Measurements from ENCODE around the gene DCST1.

- TF ChIP-seq EZH2 (IDR thresholded peaks at IDR 0.05; ENCODE audit: low read depth, low read length, severe bottlenecking) (no peak), CTCF (IDR thresholded peaks at IDR 0.05; ENCODE audit: control extremely low read depth in 1 of 3, insufficient read depth in 1 of 3, low read depth in 1 of 3, low read length in 3 of 3) (no peak), SUZ12 (IDR thresholded peaks at IDR 0.05; ENCODE audit: low read length) (no peak), E2F6 (IDR thresholded peaks at IDR 0.05) (no peak), ZNF274 (IDR thresholded peaks at IDR 0.05; ENCODE audit: borderline replicate concordance, extremely low read depth, low read length) (no peak), RFX5 (IDR thresholded peaks at IDR 0.05; ENCODE audit: borderline replicate concordance, low read depth, low read length) (no peak), POLR2A (IDR thresholded peaks at IDR 0.05; ENCODE audit: control extremely low read depth in 1 of 2, low read depth in 2 of 2, low read length in 2 of 2) (no peak), HDAC6 (IDR thresholded peaks at IDR 0.05; ENCODE audit: low read depth, low read length) (no peak), SP4 (IDR thresholded peaks at IDR 0.05; ENCODE audit: low read length) (no peak), RNF2 (IDR thresholded peaks at IDR 0.05; ENCODE audit: borderline replicate concordance, low read depth, low read length, missing control alignments, poor library complexity, severe bottlenecking) (no peak), EP300 (IDR thresholded peaks at IDR 0.05; ENCODE audit: borderline replicate concordance in 1 of 2, low read depth in 2 of 2, low read length in 2 of 2) (no peak), CREB1 (IDR thresholded peaks at IDR 0.05) (no peak), CEBPB (IDR thresholded peaks at IDR 0.05; ENCODE audit: low read depth, low read length) (no peak)
These were observed 22.1 kb upstream of the DCST1 start for GRCh38 chr1:155011437-155012025.
